Sigmoid colon (tissue), 4 donors: Measurements from ENCODE around the gene MX1.

Experiments used
- EP300 ChIP-seq, 4 donors: sonication (generic); formaldehyde crosslinking; IDR thresholded peaks; one replicate each; pipeline ENCODE4 v1.6.1; 2017; ENCODE audit warnings: antibody characterized with exemption in 4 of 4
- POLR2A ChIP-seq, 2 donors: fragments of 450-650 bp; IDR thresholded peaks; one replicate each; pipeline ENCODE4 v1.6.1; 2016; ENCODE audit warnings: antibody characterized with exemption in 2 of 2, mild to moderate bottlenecking in 2 of 2, moderate library complexity in 2 of 2
- POLR2AphosphoS5 ChIP-seq, 4 donors: sonication (generic); formaldehyde crosslinking; IDR thresholded peaks; one replicate each; pipeline ENCODE4 v1.6.1; 2017; ENCODE audit warnings: antibody characterized with exemption in 4 of 4
- TF ChIP-seq, protein P1 (sequence below), 4 experiments: fragments of 450-650 bp in 3 of 4; fragments of 200-600 bp in 1 of 4; IDR thresholded peaks; one replicate each; pipeline ENCODE4 v1.5.1; 2016 to 2019; ENCODE audit warnings: antibody characterized with exemption in 4 of 4, mild to moderate bottlenecking in 3 of 4, moderate library complexity in 2 of 4

- TF ChIP-seq, protein P1, sequence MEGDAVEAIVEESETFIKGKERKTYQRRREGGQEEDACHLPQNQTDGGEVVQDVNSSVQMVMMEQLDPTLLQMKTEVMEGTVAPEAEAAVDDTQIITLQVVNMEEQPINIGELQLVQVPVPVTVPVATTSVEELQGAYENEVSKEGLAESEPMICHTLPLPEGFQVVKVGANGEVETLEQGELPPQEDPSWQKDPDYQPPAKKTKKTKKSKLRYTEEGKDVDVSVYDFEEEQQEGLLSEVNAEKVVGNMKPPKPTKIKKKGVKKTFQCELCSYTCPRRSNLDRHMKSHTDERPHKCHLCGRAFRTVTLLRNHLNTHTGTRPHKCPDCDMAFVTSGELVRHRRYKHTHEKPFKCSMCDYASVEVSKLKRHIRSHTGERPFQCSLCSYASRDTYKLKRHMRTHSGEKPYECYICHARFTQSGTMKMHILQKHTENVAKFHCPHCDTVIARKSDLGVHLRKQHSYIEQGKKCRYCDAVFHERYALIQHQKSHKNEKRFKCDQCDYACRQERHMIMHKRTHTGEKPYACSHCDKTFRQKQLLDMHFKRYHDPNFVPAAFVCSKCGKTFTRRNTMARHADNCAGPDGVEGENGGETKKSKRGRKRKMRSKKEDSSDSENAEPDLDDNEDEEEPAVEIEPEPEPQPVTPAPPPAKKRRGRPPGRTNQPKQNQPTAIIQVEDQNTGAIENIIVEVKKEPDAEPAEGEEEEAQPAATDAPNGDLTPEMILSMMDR (IDR thresholded peaks at IDR 0.05), result no peak
- TF ChIP-seq POLR2A (IDR thresholded peaks at IDR 0.05) (no peak), POLR2AphosphoS5 (IDR thresholded peaks at IDR 0.05) (no peak), EP300 (IDR thresholded peaks at IDR 0.05) (no peak)
Measured at GRCh38 chr21:41503331-41503730, 77.3 kb downstream of the MX1 start.
